HG03469 (cell line): ENCODE measurements around the gene MYOM1.

Experiments used
- ATAC-seq: cut with Tn5 transposase; IDR thresholded peaks from one replicate; pipeline ENCODE4 v1.9.1; 2021; ENCODE audit warnings: mild to moderate bottlenecking, moderate library complexity, moderate number of reproducible peaks; ENCODE audit not compliant: unreplicated experiment

The MYOM1 gene

GRCh38 chr18:3120356-3120755 is 99.4 kb downstream of the MYOM1 start:
- no peak for ATAC-seq

- ATAC-seq: no peak
Measured at GRCh38 chr18:3119401-3120341, 100.1 kb downstream of the MYOM1 start.

GRCh38 chr18:3118195-3119010 is 101.4 kb downstream of the MYOM1 start:
- no peak for ATAC-seq

GRCh38 chr18:3117493-3118192 is 102.1 kb downstream of the MYOM1 start:
- ATAC-seq: no peak

- no peak for ATAC-seq
Measured at GRCh38 chr18:3115447-3116030, 104.2 kb downstream of the MYOM1 start.

GRCh38 chr18:3114451-3114850 is 105.3 kb downstream of the MYOM1 start:
- no peak for ATAC-seq

GRCh38 chr18:3114026-3114425 is 105.7 kb downstream of the MYOM1 start:
- ATAC-seq: no peak

GRCh38 chr18:3111523-3112240 is 108.1 kb downstream of the MYOM1 start:
- ATAC-seq: no peak

- ATAC-seq: no peak
Measured at GRCh38 chr18:3110034-3110752, 109.6 kb downstream of the MYOM1 start.

- ATAC-seq: no peak
Measured at GRCh38 chr18:3107740-3108151, 112.0 kb downstream of the MYOM1 start.

- no peak for ATAC-seq
Measured at GRCh38 chr18:3104190-3105054, 115.3 kb downstream of the MYOM1 start.

- ATAC-seq: no peak
Measured at GRCh38 chr18:3103576-3103975, 116.2 kb downstream of the MYOM1 start.

GRCh38 chr18:3102983-3103382 is 116.8 kb downstream of the MYOM1 start:
- no peak for ATAC-seq

GRCh38 chr18:3100498-3101132 is 119.2 kb downstream of the MYOM1 start:
- ATAC-seq: no peak

GRCh38 chr18:3099327-3099726 is 120.4 kb downstream of the MYOM1 start:
- ATAC-seq: no peak

- no peak for ATAC-seq
Measured at GRCh38 chr18:3097082-3097481, 122.7 kb downstream of the MYOM1 start.

- ATAC-seq: no peak
Measured at GRCh38 chr18:3095921-3096320, 123.8 kb downstream of the MYOM1 start.

GRCh38 chr18:3094338-3094684 is 125.5 kb downstream of the MYOM1 start:
- no peak for ATAC-seq
